K562 (cell line): Measurements from ENCODE around the gene ADIPOR1. TPM values are rescaled to one million over a fixed set of nuclear protein-coding genes. Genes with fewer than 3 reads are reported as not detected.

Source experiments
- ATAC-seq: fragments of 200-7000 bp; cut with Tn5 transposase; 3 replicates; pipeline ENCODE4 v1.9.1; 2020; ENCODE audit warnings: moderate library complexity
- BruUV-seq: library from RNA; stranded (reverse); fragments of 400-500 nt; replicated peaks from 2 replicates; lab custom pipeline; 2021; lab: Mats Ljungman, UMichigan
- CTCF ChIA-PET: fragments of 300-600 bp; formaldehyde crosslinking; extraction: SDS; loops from one replicate; lab custom pipeline; 2021; ENCODE audit warnings: low intra/inter-chr PET ratio; lab: Yijun Ruan, JAX
- POLR2A ChIA-PET: fragments of 300-600, 350-650 bp; sonication (Branson Sonifier 250); formaldehyde crosslinking; extraction: SDS; loops from one replicate; lab custom pipeline; 2021; ENCODE audit warnings: antibody characterized with exemption, inconsistent platforms; lab: Yijun Ruan, JAX
- DNase-seq, 4 experiments: peaks; one replicate each; pipeline versions ENCODE4 v3.0.0 to v3.0.0-alpha.2; 2011 to 2018; ENCODE audit warnings: low spot score in 3 of 4, mixed read lengths in 3 of 4; ENCODE audit errors: extremely low read depth in 1 of 4
- FAIRE-seq: peaks from 2 replicates; lab custom pipeline; 2011; peaks lifted over from hg19 to GRCh38; lab: Jason Lieb, UNC
- H2AFZ ChIP-seq: 2 replicates; pipeline ENCODE4 v1.6.0; 2011; ENCODE audit warnings: low read depth, low read length, control low read depth, inconsistent platforms
- H3K27ac ChIP-seq: fragments of 200-600 bp; 3 replicates; pipeline ENCODE4 v1.8.0; 2011; ENCODE audit warnings: low read depth, mild to moderate bottlenecking, control low read depth, inconsistent platforms, low read length, moderate library complexity, mixed read lengths; ENCODE audit errors: extremely low read depth
- H3K27me3 ChIP-seq, 2 experiments: fragments of 300-600 bp in 1 of 2; 2 replicates in 1 of 2; 3 replicates in 1 of 2; pipeline versions ENCODE4 v1.6.0 to v1.8.0; 2011; ENCODE audit warnings: inconsistent platforms in 2 of 2, low read length in 2 of 2, mild to moderate bottlenecking in 1 of 2, mixed read lengths in 1 of 2, moderate library complexity in 1 of 2; ENCODE audit not compliant: control insufficient read depth in 2 of 2, insufficient read depth in 2 of 2
- H3K36me3 ChIP-seq: fragments of 300-600 bp; 3 replicates; pipeline ENCODE4 v1.8.0; 2011; ENCODE audit warnings: mild to moderate bottlenecking, low read length, inconsistent platforms; ENCODE audit not compliant: control insufficient read depth, insufficient read depth
- H3K4me1 ChIP-seq, 2 experiments: fragments of 200-600 bp in 1 of 2; replicated peaks in 1 of 2; 2 replicates in 1 of 2; 3 replicates in 1 of 2; pipeline versions ENCODE4 v1.5.1 to v1.8.0; 2011; ENCODE audit warnings: inconsistent platforms in 2 of 2, low read length in 2 of 2, mild to moderate bottlenecking in 1 of 2, mixed read lengths in 1 of 2, moderate library complexity in 1 of 2; ENCODE audit not compliant: control insufficient read depth in 2 of 2, insufficient read depth in 2 of 2
- H3K4me2 ChIP-seq: 2 replicates; pipeline ENCODE4 v1.6.1; 2011; ENCODE audit warnings: low read length, control low read depth, inconsistent platforms, mixed read lengths; ENCODE audit not compliant: insufficient read depth
- H3K4me3 ChIP-seq: fragments of 200-600 bp; sonication (generic), shearing (Covaris generic); 2 replicates; pipeline ENCODE4 v1.5.1; 2016; ENCODE audit warnings: control low read depth, inconsistent platforms
- H3K79me2 ChIP-seq: fragments of 200-600 bp; 3 replicates; pipeline ENCODE4 v1.8.0; 2011; ENCODE audit warnings: low read length, inconsistent platforms; ENCODE audit not compliant: control insufficient read depth, insufficient read depth
- H3K9ac ChIP-seq, 2 experiments: 2 replicates each; pipeline versions ENCODE4 v1.6.0 to v1.6.1; 2011; ENCODE audit warnings: low read depth in 2 of 2, low read length in 2 of 2, control low read depth in 1 of 2, inconsistent platforms in 1 of 2, mild to moderate bottlenecking in 1 of 2, mixed read lengths in 1 of 2; ENCODE audit not compliant: insufficient read depth in 1 of 2
- H3K9me1 ChIP-seq: one replicate; pipeline ENCODE4 v1.6.0; 2011; ENCODE audit warnings: inconsistent platforms, mild to moderate bottlenecking, low read length, moderate library complexity; ENCODE audit not compliant: control insufficient read depth, insufficient read depth
- H3K9me3 ChIP-seq: replicated peaks from 2 replicates; pipeline ENCODE4 v1.5.1; 2011; ENCODE audit warnings: low read depth, low read length, inconsistent platforms; ENCODE audit not compliant: control insufficient read depth, insufficient read depth
- H4K20me1 ChIP-seq: replicated peaks from 2 replicates; pipeline ENCODE4 v1.6.1; 2011; ENCODE audit warnings: low read length, inconsistent platforms, mixed read lengths; ENCODE audit not compliant: control insufficient read depth, insufficient read depth
- CBFB ChIP-seq: sonication (generic); formaldehyde crosslinking; IDR thresholded peaks from 2 replicates; pipeline ENCODE4 v1.4.0; 2020; ENCODE audit warnings: mild to moderate bottlenecking, missing genetic modification reagents
- CBX5 ChIP-seq: IDR thresholded peaks from 2 replicates; pipeline ENCODE4 v1.6.1; 2014; ENCODE audit warnings: low read depth, borderline replicate concordance
- CREM ChIP-seq: IDR thresholded peaks from 2 replicates; pipeline ENCODE4 v1.6.1; 2014; ENCODE audit warnings: antibody characterized with exemption, low read depth
- DIDO1 ChIP-seq: fragments of 450-650 bp; IDR thresholded peaks from 2 replicates; pipeline ENCODE4 v1.6.1; 2016; ENCODE audit warnings: low read depth, missing biosample characterization, missing genetic modification characterization
- FOSL1 ChIP-seq: fragments of 200-800 bp; sonication (Bioruptor generic); conservative IDR thresholded peaks from 2 replicates; pipeline ENCODE4 v1.6.1; 2016; ENCODE audit warnings: missing genetic modification characterization, missing compliant biosample characterization
- GABPA ChIP-seq: fragments of 200-800 bp; sonication (Bioruptor generic); conservative IDR thresholded peaks from 2 replicates; pipeline ENCODE4 v1.6.1; 2016; ENCODE audit warnings: low read depth, missing genetic modification characterization, missing compliant biosample characterization
- KAT2B ChIP-seq: IDR thresholded peaks from one replicate; pipeline ENCODE4 v1.6.1; 2012; ENCODE audit warnings: low read depth, mild to moderate bottlenecking, control low read depth, inconsistent platforms, low read length, moderate library complexity
- RBM14 ChIP-seq: fragments of 200-400 bp; formaldehyde crosslinking; IDR thresholded peaks from 2 replicates; pipeline ENCODE4 v1.6.1; 2018; ENCODE audit warnings: low read depth, mild to moderate bottlenecking, low read length, moderate library complexity, borderline replicate concordance; ENCODE audit not compliant: insufficient read depth
- RBM25 ChIP-seq: fragments of 200-400 bp; formaldehyde crosslinking; IDR thresholded peaks from 2 replicates; pipeline ENCODE4 v1.6.1; 2018; ENCODE audit warnings: low read length, low read depth, moderate library complexity; ENCODE audit not compliant: severe bottlenecking
- RBM34 ChIP-seq: fragments of 200-400 bp; formaldehyde crosslinking; IDR thresholded peaks from 2 replicates; pipeline ENCODE4 v1.6.1; 2018; ENCODE audit warnings: low read length, borderline replicate concordance; ENCODE audit not compliant: insufficient read depth
- SNAPC5 ChIP-seq: fragments of 250-450 bp; sonication (Bioruptor Pico); IDR thresholded peaks from 2 replicates; pipeline ENCODE4 v1.8.0; 2021; ENCODE audit warnings: moderate library complexity, mild to moderate bottlenecking, inconsistent platforms
- SNIP1 ChIP-seq: fragments of 450-650 bp; IDR thresholded peaks from 2 replicates; pipeline ENCODE4 v1.7.1; 2017; ENCODE audit warnings: low read depth, mild to moderate bottlenecking
- ZNF507 ChIP-seq: conservative IDR thresholded peaks from 2 replicates; pipeline ENCODE4 v1.6.1; 2017; ENCODE audit warnings: missing genetic modification characterization, missing compliant biosample characterization
- ZNF655 ChIP-seq: fragments of 250-450 bp; sonication (Bioruptor Pico); IDR thresholded peaks from 2 replicates; pipeline ENCODE4 v1.5.0; 2021
- ZNF740 ChIP-seq, 3 experiments: fragments of 200-800 bp in 1 of 3; sonication (Bioruptor generic) in 1 of 3; sonication (generic) in 1 of 3; formaldehyde crosslinking in 1 of 3; IDR thresholded peaks; 2 replicates each; pipeline versions ENCODE4 v1.6.1 to v1.8.0; 2016 to 2022; ENCODE audit warnings: mild to moderate bottlenecking in 2 of 3, missing compliant biosample characterization in 2 of 3, missing genetic modification characterization in 2 of 3, missing genetic modification reagents in 1 of 3
- ZNF785 ChIP-seq: fragments of 250-450 bp; sonication (Bioruptor Pico); IDR thresholded peaks from 2 replicates; pipeline ENCODE4 v1.4.0; 2020; ENCODE audit warnings: mild to moderate bottlenecking
- WGBS: fragments of 100-300 bp; shearing (Covaris generic); methylation state at CpG from one replicate; pipeline ENCODE4 v1.1.6; 2016; ENCODE audit warnings: low coverage, mixed read lengths; ENCODE audit not compliant: insufficient coverage; ENCODE audit errors: missing lambda C conversion rate; 5-methylcytosine and 5-hydroxymethylcytosine counted together
- in situ Hi-C: fragments of 300-500 bp; cut with MboI; formaldehyde crosslinking; loops from 4 replicates; pipeline ENCODE4 v1.15.0; 2018; ENCODE audit warnings: inconsistent platforms, mixed read lengths
- intact Hi-C: fragments of 100-400 bp; cut with micrococcal nuclease; formaldehyde crosslinking; loops from 2 replicates; pipeline ENCODE4 v1.14.2; 2022
- polyA plus RNA-seq, 8 experiments: library from polyadenylated mRNA; depleted of rRNA in 4 of 8; stranded (reverse) in 5 of 8; unstranded in 3 of 8; fragments of >200 nt; fragmentation: Nextera tagmentation in 2 of 8; fragmentation: Illumina TruSeq in 1 of 8; extraction: Ambion mirVana in 2 of 8; extraction: Trizol in 1 of 8; gene quantifications; 2 replicates each; pipeline versions ENCODE4 v1.2.1 to v1.2.3, GENCODE V29; 2011 to 2014; ENCODE audit warnings: inconsistent platforms in 1 of 8, missing spikeins in 1 of 8
- total RNA-seq, 7 experiments: library from RNA; depleted of rRNA in 6 of 7; stranded (reverse); fragments of >200 nt in 6 of 7; fragmentation: Illumina TruSeq in 2 of 7; extraction: Trizol in 2 of 7; gene quantifications; 2 replicates each; pipeline versions ENCODE4 v1.2.1 to v1.2.3, GENCODE V29; 2011 to 2021; ENCODE audit warnings: low replicate concordance in 1 of 7

Gene ADIPOR1
- total and polyA plus RNA-seq, 9 of the 15 experiments (the other 6 are each of a cell fraction or from before 2014, with no cell fraction given), result 29.0 to 217 (median 100) TPM

- H3K4me1 ChIP-seq, result peaks cover 23 to 25% of the 10 kb centered on the region in 2 experiments
- peak overlapping the region in 1 of 2 experiments; percentile 15; a peak in 1 of 4 replicates for H3K9ac ChIP-seq
- no peak overlapping the region for H3K4me2 ChIP-seq
- ATAC-seq (no peak), FAIRE-seq (no peak), DNase-seq (no peak)
- peaks cover 52% of the 10 kb centered on the region for H3K36me3 ChIP-seq
- H3K9me1 ChIP-seq, result no peaks in the 10 kb centered on the region
- TF ChIP-seq ZNF655 (CRISPR knock-in tag), result no peak
- no peak for TF ChIP-seq ZNF785 (CRISPR knock-in tag)
- no peak for TF ChIP-seq RBM14
- TF ChIP-seq CBFB (CRISPR knock-in tag), result no peak
- TF ChIP-seq KAT2B, result no peak
- TF ChIP-seq SNIP1, result no peak
- TF ChIP-seq GABPA, result no peak
- TF ChIP-seq DIDO1, result no peak
- TF ChIP-seq FOSL1 (tag), result no peak
- TF ChIP-seq RBM34, result no peak
- TF ChIP-seq CREM, result no peak
- TF ChIP-seq ZNF740 (CRISPR knock-in tag; IDR thresholded peaks at IDR 0.05), result no peak
- no peak for TF ChIP-seq ZNF740 (tag; IDR thresholded peaks at IDR 0.05)
- no peak for TF ChIP-seq CBX5
- no peak for TF ChIP-seq SNAPC5 (CRISPR knock-in tag)
- no peak for TF ChIP-seq RBM25
- no peak for TF ChIP-seq ZNF507
- H3K27me3 ChIP-seq, result no peaks in the 10 kb centered on the region
- in situ Hi-C loops (no loop called here), intact Hi-C loops (no loop called here)
- no peaks in the 10 kb centered on the region for H4K20me1 ChIP-seq
- H3K9me3 ChIP-seq, result no peaks in the 10 kb centered on the region
- ChIA-PET POLR2A (interaction anchor here (0.6 to 2.3 kb wide), 3 partner anchors 10 to 366 kb away, joined by 3 to 11 read pairs (median 4); no protein-coding TSS in a partner anchor), CTCF (no interaction called here)
- WGBS, result 64% methylated on average over 5 of the region's 5 CpGs
- H3K4me3 ChIP-seq, result no peak overlapping the region
- H2AFZ ChIP-seq, result no peak overlapping the region
- H3K27ac ChIP-seq, result no peak overlapping the region
- peaks cover 21% of the 10 kb centered on the region for H3K79me2 ChIP-seq
- no TSS peak for BruUV-seq
Measured at GRCh38 chr1:202961220-202961880, 3.2 kb upstream of the ADIPOR1 start.
